OCI-LY1 (cell line): Measurements from ENCODE around the gene GNG8.

ENCODE experiments used
- H2AFZ ChIP-seq: fragments of 200-600 bp; sonication (generic), shearing (Covaris generic); 2 replicates; pipeline ENCODE4 v1.6.0; 2014; ENCODE audit warnings: antibody characterized with exemption, mild to moderate bottlenecking, low read length
- H3F3A ChIP-seq: fragments of 200-600 bp; sonication (generic), shearing (Covaris generic); 2 replicates; pipeline ENCODE4 v1.6.0; 2014; ENCODE audit warnings: mild to moderate bottlenecking, antibody characterized with exemption, low read length, moderate library complexity; ENCODE audit not compliant: insufficient read depth
- H3K27ac ChIP-seq: fragments of 200-600 bp; sonication (generic); 2 replicates; pipeline ENCODE4 v1.5.1; 2014; ENCODE audit warnings: low read length, mixed run types, mild to moderate bottlenecking, low read depth; ENCODE audit not compliant: poor library complexity, severe bottlenecking
- H3K27me3 ChIP-seq: fragments of 200-600 bp; sonication (generic); 2 replicates; pipeline ENCODE4 v1.6.0; 2014; ENCODE audit warnings: antibody characterized with exemption, mild to moderate bottlenecking, low read length, moderate library complexity; ENCODE audit not compliant: insufficient read depth
- H3K36me3 ChIP-seq: fragments of 200-600 bp; sonication (generic); 2 replicates; pipeline ENCODE4 v1.6.1; 2014; ENCODE audit warnings: mild to moderate bottlenecking, antibody characterized with exemption, low read length, moderate library complexity, mixed read lengths; ENCODE audit not compliant: insufficient read depth
- H3K4me1 ChIP-seq: fragments of 200-600 bp; sonication (generic); 2 replicates; pipeline ENCODE4 v1.5.1; 2014; ENCODE audit warnings: mild to moderate bottlenecking, low read length, moderate library complexity; ENCODE audit not compliant: insufficient read depth, severe bottlenecking
- H3K4me2 ChIP-seq: fragments of 200-600 bp; sonication (generic), shearing (Covaris generic); 2 replicates; pipeline ENCODE4 v1.6.1; 2014; ENCODE audit warnings: low read length
- H3K4me3 ChIP-seq: fragments of 200-600 bp; sonication (generic); 2 replicates; pipeline ENCODE4 v1.5.1; 2014; ENCODE audit warnings: low read length, low read depth, mild to moderate bottlenecking, mixed read lengths; ENCODE audit not compliant: poor library complexity, severe bottlenecking
- H3K79me2 ChIP-seq: fragments of 200-600 bp; shearing (Covaris generic); 2 replicates; pipeline ENCODE4 v1.6.1; 2016; ENCODE audit warnings: mixed run types, low read length, mixed read lengths; ENCODE audit not compliant: insufficient read depth
- H3K9ac ChIP-seq: fragments of 200-600 bp; sonication (generic), shearing (Covaris generic); 2 replicates; pipeline ENCODE4 v1.6.1; 2014; ENCODE audit warnings: mild to moderate bottlenecking, low read length, mixed read lengths
- H3K9me2 ChIP-seq: fragments of 200-600 bp; sonication (generic), shearing (Covaris generic); 2 replicates; pipeline ENCODE4 v1.6.1; 2014; ENCODE audit warnings: low read depth, mild to moderate bottlenecking, low read length, mixed read lengths
- H3K9me3 ChIP-seq: fragments of 200-600 bp; shearing (Covaris generic); 2 replicates; pipeline ENCODE4 v1.6.1; 2014; ENCODE audit warnings: low read length, mixed read lengths
- H4K20me1 ChIP-seq: fragments of 200-600 bp; sonication (generic), shearing (Covaris generic); 2 replicates; pipeline ENCODE4 v1.6.0; 2016; ENCODE audit warnings: mild to moderate bottlenecking, low read length; ENCODE audit not compliant: insufficient read depth
- CTCF ChIP-seq: fragments of 200-600 bp; sonication (generic), shearing (Covaris generic); IDR thresholded peaks from 2 replicates; pipeline ENCODE4 v1.5.1; 2017; ENCODE audit warnings: mild to moderate bottlenecking, antibody characterized with exemption, low read length, moderate library complexity, mixed read lengths
- EZH2 ChIP-seq: fragments of 200-600 bp; sonication (generic), shearing (Covaris generic); IDR thresholded peaks from 2 replicates; pipeline ENCODE4 v1.8.0; 2017; ENCODE audit warnings: borderline replicate concordance, mixed run types, mild to moderate bottlenecking, antibody characterized with exemption, low read length, moderate library complexity, mixed read lengths

GNG8 gene

GRCh38 chr19:46674416-46675178, 38.6 kb upstream of the GNG8 start:
- H3F3A ChIP-seq = no peaks in the 10 kb centered on the region
- H3K9me3 ChIP-seq = peaks cover 5% of the 10 kb centered on the region
- H3K4me2 ChIP-seq = no peak overlapping the region
- H2AFZ ChIP-seq = no peak overlapping the region
- H3K9me2 ChIP-seq = no peaks in the 10 kb centered on the region
- no peaks in the 10 kb centered on the region for H4K20me1 ChIP-seq
- H3K79me2 ChIP-seq = no peaks in the 10 kb centered on the region
- no peak overlapping the region for H3K4me3 ChIP-seq
- peaks cover 62% of the 10 kb centered on the region for H3K36me3 ChIP-seq
- no peaks in the 10 kb centered on the region for H3K27me3 ChIP-seq
- H3K27ac ChIP-seq = no peak overlapping the region
- TF ChIP-seq CTCF (no peak), EZH2 (no peak)
- no peak overlapping the region for H3K9ac ChIP-seq
- no peaks in the 10 kb centered on the region for H3K4me1 ChIP-seq

GRCh38 chr19:46670813-46671212, 34.8 kb upstream of the GNG8 start:
- Histone ChIP-seq H3K9me3 (peaks cover 5% of the 10 kb centered on the region), H3K36me3 (peaks cover 38% of the 10 kb centered on the region), H3K4me1 (no peaks in the 10 kb centered on the region), H2AFZ (no peak overlapping the region), H3K79me2 (no peaks in the 10 kb centered on the region), H3F3A (no peaks in the 10 kb centered on the region), H3K27ac (no peak overlapping the region), H3K4me3 (no peak overlapping the region), H3K9me2 (no peaks in the 10 kb centered on the region), H3K4me2 (no peak overlapping the region), H3K9ac (no peak overlapping the region), H4K20me1 (no peaks in the 10 kb centered on the region), H3K27me3 (no peaks in the 10 kb centered on the region)
- TF ChIP-seq EZH2 (no peak), CTCF (no peak)

- Histone ChIP-seq H3K9me2 (no peaks in the 10 kb centered on the region), H3K4me2 (no peak overlapping the region), H3K9me3 (peaks cover 5% of the 10 kb centered on the region), H3K79me2 (no peaks in the 10 kb centered on the region), H3K4me3 (no peak overlapping the region), H3F3A (no peaks in the 10 kb centered on the region), H3K27me3 (no peaks in the 10 kb centered on the region), H2AFZ (no peak overlapping the region), H4K20me1 (no peaks in the 10 kb centered on the region), H3K9ac (no peak overlapping the region), H3K27ac (no peak overlapping the region), H3K36me3 (peaks cover 23% of the 10 kb centered on the region), H3K4me1 (no peaks in the 10 kb centered on the region)
- TF ChIP-seq EZH2 (no peak), CTCF (no peak)
Measured at GRCh38 chr19:46668662-46669061, 32.7 kb upstream of the GNG8 start.
